SK-N-SH treated with all-trans-retinoic acid at 6 μM for 48 hours (cell line): ENCODE results near the gene FAM89A.

Experiments used
- GLIS3 ChIP-seq: fragments of 250-450 bp; sonication (Bioruptor Pico); IDR thresholded peaks from 2 replicates; pipeline ENCODE4 v1.5.0; 2020; ENCODE audit warnings: mild to moderate bottlenecking, moderate library complexity
- SNAI2 ChIP-seq: fragments of 250-450 bp; sonication (Bioruptor Pico); IDR thresholded peaks from 2 replicates; pipeline ENCODE4 v1.5.0; 2020; ENCODE audit warnings: mild to moderate bottlenecking, moderate library complexity
- ZFP3 ChIP-seq: fragments of 250-450 bp; sonication (Bioruptor Pico); IDR thresholded peaks from 2 replicates; pipeline ENCODE4 v1.5.0; 2020; ENCODE audit warnings: mild to moderate bottlenecking, moderate library complexity
- ZNF8 ChIP-seq: fragments of 450-650 bp; formaldehyde crosslinking; IDR thresholded peaks from 2 replicates; pipeline ENCODE4 v1.5.0; 2020; ENCODE audit warnings: mild to moderate bottlenecking, moderate library complexity
- TF ChIP-seq, protein P1 (sequence below): fragments of 250-450 bp; sonication (Bioruptor Pico); IDR thresholded peaks from 2 replicates; pipeline ENCODE4 v1.5.1; 2020; ENCODE audit warnings: low read depth, mild to moderate bottlenecking, moderate library complexity

DNA sequence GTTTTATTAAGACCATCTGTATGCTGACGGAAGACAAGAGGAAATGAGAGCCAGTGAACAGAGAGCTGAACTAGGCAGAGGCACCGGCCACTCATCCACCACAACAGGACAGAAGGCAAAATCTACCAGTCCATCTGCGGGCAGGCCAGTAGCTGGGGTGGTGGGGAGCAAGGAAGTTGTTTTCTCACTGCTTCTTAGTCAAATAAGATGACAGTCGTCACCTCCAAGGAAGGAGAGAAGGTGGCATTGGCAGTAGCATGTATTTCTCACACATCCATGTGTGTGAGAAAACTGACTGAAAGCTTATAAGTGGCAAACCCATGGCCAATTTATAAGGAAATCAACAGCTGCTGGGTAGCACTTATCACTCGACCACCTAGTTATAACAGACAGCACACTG is 69.6 kb downstream of the FAM89A start:
- TF ChIP-seq, protein P1, sequence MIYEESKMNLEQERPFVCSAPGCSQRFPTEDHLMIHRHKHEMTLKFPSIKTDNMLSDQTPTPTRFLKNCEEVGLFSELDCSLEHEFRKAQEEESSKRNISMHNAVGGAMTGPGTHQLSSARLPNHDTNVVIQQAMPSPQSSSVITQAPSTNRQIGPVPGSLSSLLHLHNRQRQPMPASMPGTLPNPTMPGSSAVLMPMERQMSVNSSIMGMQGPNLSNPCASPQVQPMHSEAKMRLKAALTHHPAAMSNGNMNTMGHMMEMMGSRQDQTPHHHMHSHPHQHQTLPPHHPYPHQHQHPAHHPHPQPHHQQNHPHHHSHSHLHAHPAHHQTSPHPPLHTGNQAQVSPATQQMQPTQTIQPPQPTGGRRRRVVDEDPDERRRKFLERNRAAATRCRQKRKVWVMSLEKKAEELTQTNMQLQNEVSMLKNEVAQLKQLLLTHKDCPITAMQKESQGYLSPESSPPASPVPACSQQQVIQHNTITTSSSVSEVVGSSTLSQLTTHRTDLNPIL (CRISPR knock-in tag) = no peak
- TF ChIP-seq ZFP3 (CRISPR knock-in tag) (no peak), ZNF8 (CRISPR knock-in tag) (no peak), SNAI2 (no peak), GLIS3 (CRISPR knock-in tag) (no peak)
